GM19467 (cell line): ENCODE data around the gene FBXO4.

ENCODE experiments used
- ATAC-seq: cut with Tn5 transposase; IDR thresholded peaks from one replicate; pipeline ENCODE4 v1.9.1; 2021; ENCODE audit warnings: mild to moderate bottlenecking, moderate library complexity; ENCODE audit not compliant: unreplicated experiment

The FBXO4 gene

GRCh38 chr5:41924872-41925554, at the start of gene FBXO4:
FBXO4 (plus strand) TSS chr5:41925281; CDS start chr5:41925310, 29 bp downstream.
- ATAC-seq: peak; percentile 93

GRCh38 chr5:41876678-41877077, 48.4 kb upstream of the FBXO4 start:
- no peak for ATAC-seq

GRCh38 chr5:41877408-41877807, 47.7 kb upstream of the FBXO4 start:
- no peak for ATAC-seq

- peak; percentile 29 for ATAC-seq
Measured at GRCh38 chr5:41878173-41878572, 46.9 kb upstream of the FBXO4 start.

- ATAC-seq: peak; percentile 55
Measured at GRCh38 chr5:41878643-41879478, 46.2 kb upstream of the FBXO4 start.

- ATAC-seq: no peak
Measured at GRCh38 chr5:41882765-41883164, 42.3 kb upstream of the FBXO4 start.

GRCh38 chr5:41883243-41883642, 41.8 kb upstream of the FBXO4 start:
- no peak for ATAC-seq

GRCh38 chr5:41883936-41884335, 41.1 kb upstream of the FBXO4 start:
- ATAC-seq: no peak

GRCh38 chr5:41885286-41885685, 39.8 kb upstream of the FBXO4 start:
- no peak for ATAC-seq

- no peak for ATAC-seq
Measured at GRCh38 chr5:41891066-41891707, 33.9 kb upstream of the FBXO4 start.

GRCh38 chr5:41892031-41892430, 33.0 kb upstream of the FBXO4 start:
- ATAC-seq: no peak

- peak; percentile 59 for ATAC-seq
Measured at GRCh38 chr5:41893074-41893851, 31.8 kb upstream of the FBXO4 start.

- ATAC-seq: no peak
Measured at GRCh38 chr5:41896230-41896629, 28.9 kb upstream of the FBXO4 start.

GRCh38 chr5:41903382-41903891, 21.6 kb upstream of the FBXO4 start:
- no peak for ATAC-seq

GRCh38 chr5:41903892-41904799, 20.9 kb upstream of the FBXO4 start, which contains the start of gene RIMOC1:
RIMOC1 (plus strand) TSS chr5:41904344; CDS start chr5:41904368, 24 bp downstream.
- peak; percentile 99 for ATAC-seq

- no peak for ATAC-seq
Measured at GRCh38 chr5:41906151-41906550, 18.9 kb upstream of the FBXO4 start.

- no peak for ATAC-seq
Measured at GRCh38 chr5:41908374-41909079, 16.6 kb upstream of the FBXO4 start.

- ATAC-seq: no peak
Measured at GRCh38 chr5:41918105-41918504, 7.0 kb upstream of the FBXO4 start.

GRCh38 chr5:41921166-41921565, 3.9 kb upstream of the FBXO4 start:
- ATAC-seq: no peak
